ENCODE data around the gene STK10. TPM values are rescaled to one million over a fixed set of nuclear protein-coding genes. Genes with fewer than 3 reads are reported as not detected.

The STK10 gene
- total and polyA plus RNA-seq, 2 experiments from 2014 or later: 7.5 to 17.8 TPM

GRCh38 chr5:172235132-172235780 lies 47.2 kb upstream of the STK10 start (continued):
- TF ChIP-seq ZNF462 (CRISPR knock-in tag; IDR thresholded peaks at IDR 0.05) (no peak), NANOG (IDR thresholded peaks at IDR 0.05; ENCODE audit: borderline replicate concordance) (no peak), ZNF331 (CRISPR knock-in tag; IDR thresholded peaks at IDR 0.05; ENCODE audit: low read depth) (no peak), REST (IDR thresholded peaks at IDR 0.05; ENCODE audit: unreplicated experiment) (no peak), STAT1 (IDR thresholded peaks at IDR 0.05; ENCODE audit: unreplicated experiment) (no peak)
